Stimulated activated CD4-positive, alpha-beta T cell treated with anti-CD3 and anti-CD28 coated beads, Interleukin-4, amount 100 ng/mL, for 1 hour (primary cell): ENCODE results near the gene NEAT1.
"Not testable (repeated sequence)": the region's sequence is repeated elsewhere in the genome, so short reads cannot be mapped to it uniquely, and the experiment has no call there.

Source experiments
- DNase-seq: peaks from one replicate; pipeline ENCODE4 v3.0.0-alpha.2; 2020

NEAT1 gene

GRCh38 chr11:65456418-65456817 lies 33.8 kb downstream of the NEAT1 start:
- no peak for DNase-seq

DNA sequence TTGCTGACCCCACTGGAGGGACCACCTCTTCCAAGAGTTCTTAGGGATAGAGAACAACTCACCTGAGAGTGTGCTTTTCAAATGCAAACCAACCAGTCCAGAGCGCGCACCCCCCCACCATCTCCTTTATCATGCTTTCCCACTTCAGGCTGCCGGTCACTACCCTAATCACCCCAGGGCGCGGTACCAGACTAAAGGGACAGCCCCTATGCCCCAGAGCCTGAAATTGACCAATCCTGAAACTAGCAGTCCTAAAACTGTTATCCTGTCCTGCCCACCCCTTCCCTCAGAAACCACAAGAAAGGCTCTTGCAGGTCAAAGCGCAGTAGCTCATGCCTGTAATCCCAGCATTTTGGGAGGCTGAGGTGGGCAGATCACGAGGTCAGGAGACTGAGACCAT lies 37.0 kb downstream of the NEAT1 start:
- DNase-seq: no peak

DNA sequence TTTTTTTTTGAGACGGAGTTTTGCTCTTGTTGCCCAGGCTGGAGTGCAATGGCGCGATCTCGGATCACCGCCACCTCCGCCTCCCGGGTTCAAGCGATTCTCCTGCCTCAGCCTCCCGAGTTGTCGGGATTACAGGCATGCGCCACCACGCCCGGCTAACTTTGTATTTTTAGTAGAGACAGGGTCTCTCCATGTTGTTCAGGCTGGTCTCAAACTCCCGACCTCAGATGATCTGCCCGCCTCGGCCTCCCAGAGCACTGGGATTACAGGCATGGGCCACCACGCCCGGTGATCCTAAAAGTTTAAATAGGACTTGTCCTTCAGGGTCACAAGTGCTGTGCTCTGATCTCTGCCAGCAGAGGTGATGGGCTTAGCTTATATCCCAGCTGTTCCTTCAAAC lies 42.9 kb downstream of the NEAT1 start:
- not testable (repeated sequence) for DNase-seq

DNA sequence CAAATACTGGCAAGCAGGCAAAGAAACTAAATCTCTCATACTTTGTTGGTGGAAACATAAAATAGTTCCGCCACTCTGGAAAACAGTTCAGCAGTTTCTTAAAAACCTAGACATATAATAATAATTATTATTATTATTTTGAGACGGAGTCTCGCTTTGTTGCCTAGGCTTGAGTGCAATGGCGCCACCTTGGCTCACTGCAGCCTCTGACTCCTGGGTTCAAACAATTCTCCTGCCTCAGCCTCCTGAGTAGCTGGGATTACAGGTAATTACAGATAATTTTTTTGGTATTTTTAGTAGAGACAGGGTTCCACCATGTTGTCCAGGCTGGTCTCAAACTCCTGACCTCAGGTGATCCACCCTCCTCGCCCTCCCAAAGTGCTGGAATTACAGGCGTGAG lies 44.7 kb downstream of the NEAT1 start:
- DNase-seq: not testable (repeated sequence)

GRCh38 chr11:65468874-65469333 lies 46.3 kb downstream of the NEAT1 start:
- no peak for DNase-seq

DNA sequence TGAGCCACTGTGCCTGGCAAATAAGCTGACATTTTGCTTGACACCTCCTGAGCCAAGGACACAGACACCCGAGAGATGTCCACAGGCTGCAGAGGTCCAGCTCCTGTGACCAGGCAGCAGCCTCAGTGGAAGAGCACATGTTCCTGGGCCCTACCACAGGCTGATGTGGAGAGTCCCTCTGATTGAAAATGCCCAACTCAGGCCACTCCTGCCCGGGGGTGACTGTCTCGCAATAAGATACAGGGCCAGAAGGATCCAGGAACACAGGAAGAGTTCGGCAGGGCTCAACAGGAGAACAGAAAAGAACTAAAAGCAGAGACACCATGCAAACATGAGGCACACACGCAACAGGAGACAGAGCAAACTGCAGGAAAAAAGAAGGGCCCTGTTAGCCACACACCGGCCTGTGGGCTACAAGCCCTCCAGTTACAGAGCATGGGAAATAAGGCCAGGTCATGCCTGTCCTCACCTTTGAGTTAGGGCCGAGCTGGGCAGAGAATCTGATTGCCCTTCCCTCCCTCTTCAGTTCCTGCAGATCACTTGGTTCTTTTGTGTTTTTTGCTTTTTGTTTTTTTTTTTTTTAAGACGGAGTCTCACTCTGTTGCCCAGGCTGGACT lies 47.9 kb downstream of the NEAT1 start:
- no peak for DNase-seq

DNA sequence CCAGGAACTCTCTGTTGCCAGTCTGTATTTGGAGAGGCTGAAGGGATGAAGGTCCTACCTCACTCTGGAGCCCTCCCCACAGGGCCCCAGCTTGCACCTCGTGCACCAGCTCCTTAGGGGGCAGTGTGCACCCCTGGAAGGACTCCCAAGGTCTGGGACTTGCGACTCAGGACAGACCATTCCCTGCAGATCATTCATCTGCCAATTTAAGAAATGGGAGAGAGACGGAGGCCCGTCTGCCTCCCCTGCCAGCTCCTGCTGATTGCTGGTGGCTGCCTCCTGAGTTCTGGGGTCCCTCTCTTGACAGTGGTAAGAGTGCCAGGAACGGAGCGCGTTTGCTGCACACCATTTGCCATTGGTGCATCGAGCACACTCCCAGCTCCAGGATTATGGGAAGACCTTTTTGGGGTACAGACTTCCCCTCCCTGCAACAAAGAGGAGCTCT lies 48.9 kb downstream of the NEAT1 start:
- DNase-seq: no peak

DNA sequence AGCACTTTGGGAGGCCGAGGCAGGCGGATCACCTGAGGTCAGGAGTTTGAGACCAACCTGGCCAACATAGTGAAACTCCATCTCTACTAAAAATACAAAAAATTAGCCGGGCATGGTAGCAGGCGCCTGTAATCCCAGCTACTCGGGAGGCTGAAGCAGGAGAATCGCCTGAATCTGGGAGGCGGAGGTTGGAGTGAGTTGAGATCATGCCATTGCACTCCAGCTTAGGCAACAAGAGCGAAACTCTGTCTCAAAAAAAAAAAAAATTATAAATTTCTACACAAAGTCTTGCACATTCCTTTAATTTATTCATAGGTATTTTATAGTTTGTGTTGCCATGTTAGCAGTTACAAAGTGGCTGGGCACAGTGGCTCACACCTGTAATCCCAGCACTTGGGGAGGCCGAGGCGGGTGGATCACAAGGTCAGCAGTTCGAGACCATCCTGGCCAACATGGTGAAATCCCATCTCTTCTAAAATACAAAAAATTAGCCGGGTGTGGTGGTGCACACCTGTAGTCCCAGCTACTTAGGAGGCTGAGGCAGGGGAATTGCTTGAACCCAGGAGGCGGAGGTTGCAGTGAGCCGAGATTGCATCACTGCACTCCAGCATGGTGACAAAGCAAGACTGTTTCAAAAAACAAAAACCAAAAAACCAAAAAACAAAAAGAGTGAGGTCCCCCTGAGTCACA lies 50.1 kb downstream of the NEAT1 start:
- DNase-seq: not testable (repeated sequence)

DNA sequence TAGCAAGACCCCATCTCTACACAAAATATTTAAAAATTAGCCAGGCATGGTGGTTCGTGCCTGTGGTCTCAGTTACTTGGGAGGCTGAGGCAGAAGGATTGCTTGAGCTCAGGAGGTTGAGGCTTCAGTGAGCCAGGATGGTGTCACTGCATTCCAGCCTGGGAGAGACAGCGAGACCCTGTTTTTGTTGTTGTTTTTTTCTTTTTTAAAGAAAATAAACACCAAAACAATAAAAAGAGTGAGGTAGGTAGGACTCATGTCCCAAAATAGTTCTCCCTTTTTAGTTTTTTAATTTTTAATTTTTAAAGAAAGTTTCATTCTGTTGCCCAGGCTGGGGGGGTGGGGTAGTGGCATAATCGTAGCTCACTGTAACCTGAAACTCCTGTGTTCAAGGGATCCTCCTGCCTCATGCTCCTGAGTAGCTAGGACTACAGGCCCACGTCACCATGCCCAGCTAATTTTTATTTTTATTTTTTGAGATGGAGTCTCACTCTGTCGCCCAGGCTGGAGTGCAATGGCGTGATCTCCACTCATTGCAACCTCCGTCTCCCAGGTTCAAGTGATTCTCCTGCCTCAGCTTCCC lies 50.8 kb downstream of the NEAT1 start:
- DNase-seq: no peak

- DNase-seq: no peak
These were observed 52.3 kb downstream of the NEAT1 start for GRCh38 chr11:65474864-65475263.

DNA sequence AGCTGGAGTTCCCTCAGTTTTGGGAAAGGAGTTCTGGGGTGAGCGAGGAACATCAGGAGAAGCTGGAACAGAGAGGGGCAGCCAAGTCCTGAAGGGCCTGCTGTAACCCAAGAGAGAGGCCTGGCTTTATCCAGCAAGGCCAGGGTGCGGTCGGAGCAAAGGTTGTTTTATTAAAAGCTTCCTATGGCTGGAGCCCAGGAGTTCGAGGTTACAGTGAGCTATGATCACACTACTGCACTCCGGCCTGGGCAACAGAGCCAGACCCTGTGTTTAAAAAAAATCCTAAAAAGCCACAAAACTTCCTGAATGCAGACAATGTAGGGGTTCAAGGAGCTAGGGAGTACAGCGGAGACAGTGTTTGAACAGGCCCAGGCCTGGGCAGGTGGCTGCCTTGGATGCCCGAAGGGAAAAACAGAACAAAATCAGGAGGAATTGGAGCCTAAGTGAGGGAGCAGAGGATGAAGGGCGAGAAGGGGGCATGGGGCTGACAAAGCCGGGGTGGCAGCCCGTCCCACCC lies 54.1 kb downstream of the NEAT1 start:
- DNase-seq: no peak

DNA sequence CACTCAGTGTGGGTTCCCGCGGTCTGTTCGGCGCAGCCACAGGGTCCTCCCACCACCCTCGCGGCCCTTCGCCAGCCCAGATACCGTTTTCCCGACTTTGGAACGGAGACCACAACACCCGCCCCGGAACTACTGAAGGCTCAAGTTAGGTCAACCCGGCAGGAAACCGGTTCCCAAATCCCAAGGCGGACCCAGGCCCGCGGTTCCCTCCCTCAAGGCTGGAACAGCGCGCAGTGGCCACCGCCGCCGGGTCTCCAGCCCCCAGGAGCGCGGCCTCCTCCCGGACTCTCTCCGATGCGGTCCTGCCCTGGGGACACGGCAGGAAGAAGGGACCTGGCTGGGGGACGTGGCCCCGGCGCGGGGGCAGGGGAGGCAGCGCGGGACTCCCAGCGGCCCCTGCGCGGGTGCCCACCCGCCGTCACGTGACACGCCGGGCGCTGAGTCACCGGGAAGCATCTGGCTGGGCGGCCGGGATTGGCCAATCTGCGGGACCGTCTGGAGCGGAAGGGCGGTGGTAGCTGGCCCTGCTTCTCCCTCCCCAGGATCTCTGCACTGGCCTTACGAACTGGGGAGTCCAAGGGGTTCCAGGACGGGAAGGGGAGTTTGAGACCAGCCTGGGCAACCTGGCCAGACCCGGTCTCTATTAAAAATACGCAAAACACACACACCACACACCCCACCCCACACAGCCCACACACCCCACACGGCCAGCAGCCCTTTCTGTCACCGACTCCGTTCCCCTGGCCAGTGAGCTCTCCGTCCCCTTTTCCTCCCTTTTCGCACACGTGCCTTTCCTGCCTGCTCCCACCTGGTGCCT lies 54.8 kb downstream of the NEAT1 start:
- peak; percentile 94 for DNase-seq

GRCh38 chr11:65478388-65479183 lies 56.0 kb downstream of the NEAT1 start:
- no peak for DNase-seq

DNA sequence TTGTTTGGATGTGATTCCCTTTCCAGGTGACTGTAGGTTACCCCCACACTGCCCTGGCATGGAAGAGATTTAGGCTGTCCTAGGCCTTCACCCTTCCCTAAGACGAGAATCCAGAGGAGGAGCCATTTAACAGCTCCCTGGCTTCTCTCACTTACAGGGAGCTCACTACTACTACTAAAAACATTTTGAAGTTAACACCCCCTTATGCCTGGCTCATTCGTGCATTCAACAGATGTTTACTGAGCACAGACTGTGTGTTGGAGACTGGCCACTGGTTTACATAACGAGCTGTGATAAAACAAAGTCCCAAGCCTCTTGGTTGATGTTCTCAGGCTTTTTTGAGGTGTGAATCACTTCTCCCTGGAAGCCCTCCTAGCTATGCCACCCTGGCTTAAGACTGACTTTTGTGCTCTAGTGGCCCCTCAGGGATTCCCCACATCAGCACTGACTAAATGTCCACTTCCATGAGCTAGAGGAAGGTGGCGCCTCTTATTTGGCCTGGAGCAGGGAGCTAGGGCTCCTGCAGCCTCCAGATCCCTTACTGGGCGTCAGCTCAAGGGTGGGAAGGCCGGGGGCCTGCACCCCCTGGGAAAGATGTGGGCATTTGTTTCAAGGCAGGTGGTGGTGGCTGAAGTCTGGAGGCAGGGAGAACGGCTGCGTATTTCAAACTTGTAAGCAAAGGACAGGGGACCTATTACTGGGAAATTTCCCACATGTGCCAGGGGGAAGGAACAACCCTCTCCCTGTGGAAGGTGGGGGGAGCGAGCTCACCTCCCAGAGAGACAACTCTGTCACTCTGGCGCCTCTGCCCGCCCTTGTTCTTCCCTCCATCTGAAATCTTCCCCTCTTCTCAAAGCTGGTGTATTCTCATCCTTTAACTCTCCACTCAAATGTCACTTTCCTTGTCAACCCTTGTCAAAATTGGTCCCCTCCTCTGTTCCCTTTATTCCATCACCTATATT lies 56.9 kb downstream of the NEAT1 start:
- no peak for DNase-seq

DNA sequence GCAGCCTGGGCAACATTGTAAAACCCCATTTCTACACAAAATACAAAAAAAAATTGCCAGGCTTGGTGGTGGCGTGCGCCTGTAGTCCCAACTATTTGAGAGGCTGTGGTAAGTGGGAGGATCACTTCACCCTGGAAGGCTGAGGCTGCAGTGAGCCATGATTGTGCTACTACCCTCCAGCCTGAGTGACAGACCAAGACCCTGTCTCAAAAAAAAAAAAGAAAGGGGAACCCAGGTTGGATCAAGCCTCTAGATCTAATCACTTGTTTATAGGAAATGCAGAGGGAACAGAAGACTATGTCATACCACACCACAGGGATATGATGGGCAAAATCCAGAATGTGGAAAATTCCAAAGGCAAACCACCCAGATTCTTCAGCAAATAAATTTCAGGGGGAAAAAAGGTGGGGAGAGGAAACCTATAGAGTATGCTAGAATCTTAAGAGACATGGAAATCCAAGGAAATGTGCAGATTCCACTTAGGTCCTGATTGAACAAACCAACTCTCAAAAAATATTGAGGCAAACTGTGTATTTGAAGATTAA lies 59.8 kb downstream of the NEAT1 start:
- DNase-seq: no peak

GRCh38 chr11:65485920-65486219 lies 63.3 kb downstream of the NEAT1 start:
- DNase-seq: no peak

DNA sequence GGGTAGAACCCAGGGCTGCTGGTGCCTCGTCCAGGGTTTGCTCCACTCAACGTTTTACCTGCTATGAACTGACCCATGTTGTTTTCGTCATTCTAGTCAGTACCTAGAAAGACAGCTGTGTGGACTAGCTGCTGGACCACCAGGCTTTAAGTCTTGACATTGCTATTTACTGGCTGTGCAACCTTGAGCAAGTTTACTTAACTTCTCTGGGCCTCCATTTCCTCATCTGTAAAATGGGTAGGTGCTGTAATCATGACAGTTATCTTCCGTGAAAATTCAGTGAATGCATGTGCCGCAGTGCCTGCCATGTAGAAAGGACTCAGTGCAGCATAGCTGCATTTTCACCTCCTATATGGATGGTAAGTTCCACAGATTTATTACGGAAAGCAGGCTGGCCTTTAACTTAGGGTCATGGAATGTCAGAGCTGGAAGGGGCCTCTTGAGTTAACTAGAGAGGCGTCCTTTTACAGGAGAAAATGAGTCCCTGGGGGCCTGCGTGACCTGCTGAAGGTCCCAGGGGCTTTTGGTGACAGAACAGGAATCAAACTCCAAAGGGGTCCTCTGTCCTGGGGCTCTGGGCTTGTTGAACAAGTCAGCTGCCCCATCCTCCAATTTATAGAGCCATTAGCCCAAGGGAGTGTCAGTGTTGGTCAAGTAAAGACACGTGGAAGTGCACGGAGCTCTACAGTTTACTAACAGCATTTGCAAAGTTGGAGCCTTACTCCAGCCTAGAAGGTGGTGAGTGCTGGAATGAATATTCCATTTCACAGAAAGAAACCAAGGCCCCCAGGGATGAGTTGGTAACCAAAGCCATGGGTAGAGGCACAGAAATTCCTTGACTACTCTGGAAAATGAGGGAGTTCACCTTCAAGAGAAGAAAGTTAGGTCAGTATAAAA lies 64.2 kb downstream of the NEAT1 start:
- DNase-seq: no peak

DNA sequence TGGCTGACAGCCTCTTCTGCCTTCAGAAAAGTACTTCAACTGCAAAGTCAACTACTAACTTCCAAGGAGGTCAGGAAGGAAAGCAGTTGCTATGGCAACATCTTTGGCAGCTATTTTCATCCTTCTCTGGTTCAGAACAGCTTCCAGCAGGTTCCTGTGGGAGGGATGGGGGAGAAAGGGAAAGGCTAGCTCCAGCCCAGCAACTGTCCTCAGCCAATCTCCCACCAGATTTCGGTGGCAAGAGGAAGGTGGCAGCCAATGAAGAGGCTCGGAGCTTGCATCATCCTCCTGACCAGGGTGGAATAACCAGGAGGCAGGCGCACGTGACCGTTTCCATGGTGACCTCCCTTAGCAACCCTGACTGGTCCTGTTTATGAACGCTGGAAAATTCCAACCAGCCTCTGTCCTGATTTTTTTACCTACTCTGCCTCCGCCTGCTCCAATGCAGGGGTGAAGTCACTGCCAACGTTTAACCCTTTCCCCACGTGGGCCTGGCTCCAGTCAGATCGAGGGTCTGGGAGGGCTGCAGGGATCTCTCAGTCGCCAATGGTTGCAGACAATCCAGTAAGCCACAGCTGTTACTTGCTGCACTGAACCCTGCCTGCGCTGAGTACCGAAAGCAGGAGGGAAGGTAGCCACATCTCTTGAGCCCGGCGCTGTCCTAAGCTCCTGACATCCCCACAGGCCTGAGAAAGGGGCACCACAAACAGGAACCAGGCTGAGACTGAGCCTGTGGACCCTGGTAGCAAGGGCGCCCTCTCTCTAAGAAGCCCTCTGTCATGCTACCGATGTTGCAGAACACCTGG lies 65.1 kb downstream of the NEAT1 start:
- no peak for DNase-seq
